Measurements from ENCODE around the gene MRPL12.

Gene MRPL12

GRCh38 chr17:81690066-81690465 lies 13.1 kb upstream of the MRPL12 start:
- Histone ChIP-seq H3K9me3 (ENCODE audit: insufficient read depth, low read length) (no peaks in the 10 kb centered on the region), H3K36me3 (ENCODE audit: insufficient read depth, insufficient read length, low read length) (peaks cover 99% of the 10 kb centered on the region), H3K4me1 (ENCODE audit: insufficient read depth, insufficient read length) (peaks cover 8% of the 10 kb centered on the region), H3K27me3 (ENCODE audit: insufficient read depth, insufficient read length) (no peaks in the 10 kb centered on the region), H3K9ac (ENCODE audit: insufficient read length, low read depth) (no peak overlapping the region), H3K4me3 (ENCODE audit: insufficient read length, low read depth) (no peak overlapping the region)
- DNase-seq (ENCODE audit: low read depth, low spot score), result no peak
- TF ChIP-seq YY1 (IDR thresholded peaks at IDR 0.05; ENCODE audit: insufficient read depth, insufficient read length), result no peak
- TF ChIP-seq ZNF274 (IDR thresholded peaks at IDR 0.05; ENCODE audit: low read depth, low read length), result no peak
- no peak for TF ChIP-seq SUZ12 (IDR thresholded peaks at IDR 0.05; ENCODE audit: extremely low read depth, insufficient read depth, insufficient read length)

- peaks cover 4% of the 10 kb centered on the region for H3K4me1 ChIP-seq (ENCODE audit: insufficient read depth, insufficient read length)
- TF ChIP-seq YY1 (IDR thresholded peaks at IDR 0.05; ENCODE audit: insufficient read depth, insufficient read length) (no peak), ZNF274 (IDR thresholded peaks at IDR 0.05; ENCODE audit: low read depth, low read length) (no peak), SUZ12 (IDR thresholded peaks at IDR 0.05; ENCODE audit: extremely low read depth, insufficient read depth, insufficient read length) (no peak)
- H3K9me3 ChIP-seq (ENCODE audit: insufficient read depth, low read length), result no peaks in the 10 kb centered on the region
- H3K36me3 ChIP-seq (ENCODE audit: insufficient read depth, insufficient read length, low read length), result peaks cover 99% of the 10 kb centered on the region
- H3K27me3 ChIP-seq (ENCODE audit: insufficient read depth, insufficient read length), result no peaks in the 10 kb centered on the region
- DNase-seq (ENCODE audit: low read depth, low spot score), result no peak
- H3K9ac ChIP-seq (ENCODE audit: insufficient read length, low read depth), result no peak overlapping the region
- no peak overlapping the region for H3K4me3 ChIP-seq (ENCODE audit: insufficient read length, low read depth)
Observed at GRCh38 chr17:81690549-81690948, 12.6 kb upstream of the MRPL12 start.

GRCh38 chr17:81691196-81691595 lies 12.0 kb upstream of the MRPL12 start:
- no peaks in the 10 kb centered on the region for H3K27me3 ChIP-seq (ENCODE audit: insufficient read depth, insufficient read length)
- no peak overlapping the region for H3K4me3 ChIP-seq (ENCODE audit: insufficient read length, low read depth)
- peaks cover 3% of the 10 kb centered on the region for H3K4me1 ChIP-seq (ENCODE audit: insufficient read depth, insufficient read length)
- no peak for TF ChIP-seq YY1 (IDR thresholded peaks at IDR 0.05; ENCODE audit: insufficient read depth, insufficient read length)
- TF ChIP-seq SUZ12 (IDR thresholded peaks at IDR 0.05; ENCODE audit: extremely low read depth, insufficient read depth, insufficient read length), result no peak
- no peak for TF ChIP-seq ZNF274 (IDR thresholded peaks at IDR 0.05; ENCODE audit: low read depth, low read length)
- peaks cover 99% of the 10 kb centered on the region for H3K36me3 ChIP-seq (ENCODE audit: insufficient read depth, insufficient read length, low read length)
- no peak for DNase-seq (ENCODE audit: low read depth, low spot score)
- H3K9ac ChIP-seq (ENCODE audit: insufficient read length, low read depth), result no peak overlapping the region
- H3K9me3 ChIP-seq (ENCODE audit: insufficient read depth, low read length), result no peaks in the 10 kb centered on the region

- no peak for DNase-seq (ENCODE audit: low read depth, low spot score)
- no peak overlapping the region for H3K4me3 ChIP-seq (ENCODE audit: insufficient read length, low read depth)
- no peaks in the 10 kb centered on the region for H3K27me3 ChIP-seq (ENCODE audit: insufficient read depth, insufficient read length)
- TF ChIP-seq ZNF274 (IDR thresholded peaks at IDR 0.05; ENCODE audit: low read depth, low read length), result no peak
- no peak for TF ChIP-seq SUZ12 (IDR thresholded peaks at IDR 0.05; ENCODE audit: extremely low read depth, insufficient read depth, insufficient read length)
- TF ChIP-seq YY1 (IDR thresholded peaks at IDR 0.05; ENCODE audit: insufficient read depth, insufficient read length), result no peak
- peaks cover 99% of the 10 kb centered on the region for H3K36me3 ChIP-seq (ENCODE audit: insufficient read depth, insufficient read length, low read length)
- peaks cover 6% of the 10 kb centered on the region for H3K4me1 ChIP-seq (ENCODE audit: insufficient read depth, insufficient read length)
- H3K9me3 ChIP-seq (ENCODE audit: insufficient read depth, low read length), result no peaks in the 10 kb centered on the region
- H3K9ac ChIP-seq (ENCODE audit: insufficient read length, low read depth), result no peak overlapping the region
Observed at GRCh38 chr17:81691608-81692007, 11.6 kb upstream of the MRPL12 start.

GRCh38 chr17:81693509-81694210 lies 9.5 kb upstream of the MRPL12 start:
- Histone ChIP-seq H3K36me3 (ENCODE audit: insufficient read depth, insufficient read length, low read length) (peaks cover 99% of the 10 kb centered on the region), H3K27me3 (ENCODE audit: insufficient read depth, insufficient read length) (no peaks in the 10 kb centered on the region), H3K9me3 (ENCODE audit: insufficient read depth, low read length) (no peaks in the 10 kb centered on the region), H3K9ac (ENCODE audit: insufficient read length, low read depth) (no peak overlapping the region), H3K4me3 (ENCODE audit: insufficient read length, low read depth) (no peak overlapping the region), H3K4me1 (ENCODE audit: insufficient read depth, insufficient read length) (peaks cover 12% of the 10 kb centered on the region)
- no peak for DNase-seq (ENCODE audit: low read depth, low spot score)
- TF ChIP-seq ZNF274 (IDR thresholded peaks at IDR 0.05; ENCODE audit: low read depth, low read length), result no peak
- TF ChIP-seq YY1 (IDR thresholded peaks at IDR 0.05; ENCODE audit: insufficient read depth, insufficient read length), result no peak
- no peak for TF ChIP-seq SUZ12 (IDR thresholded peaks at IDR 0.05; ENCODE audit: extremely low read depth, insufficient read depth, insufficient read length)

GRCh38 chr17:81694810-81695209 lies 8.4 kb upstream of the MRPL12 start:
- no peak for TF ChIP-seq YY1 (IDR thresholded peaks at IDR 0.05; ENCODE audit: insufficient read depth, insufficient read length)
- TF ChIP-seq SUZ12 (IDR thresholded peaks at IDR 0.05; ENCODE audit: extremely low read depth, insufficient read depth, insufficient read length), result no peak
- TF ChIP-seq ZNF274 (IDR thresholded peaks at IDR 0.05; ENCODE audit: low read depth, low read length), result no peak
- no peaks in the 10 kb centered on the region for H3K27me3 ChIP-seq (ENCODE audit: insufficient read depth, insufficient read length)
- no peak for DNase-seq (ENCODE audit: low read depth, low spot score)
- H3K36me3 ChIP-seq (ENCODE audit: insufficient read depth, insufficient read length, low read length), result peaks cover 99% of the 10 kb centered on the region
- H3K4me1 ChIP-seq (ENCODE audit: insufficient read depth, insufficient read length), result peaks cover 12% of the 10 kb centered on the region
- H3K9ac ChIP-seq (ENCODE audit: insufficient read length, low read depth), result no peak overlapping the region
- H3K9me3 ChIP-seq (ENCODE audit: insufficient read depth, low read length), result no peaks in the 10 kb centered on the region
- no peak overlapping the region for H3K4me3 ChIP-seq (ENCODE audit: insufficient read length, low read depth)

GRCh38 chr17:81695211-81695610 lies 8.0 kb upstream of the MRPL12 start:
- no peak for DNase-seq (ENCODE audit: low read depth, low spot score)
- H3K27me3 ChIP-seq (ENCODE audit: insufficient read depth, insufficient read length), result no peaks in the 10 kb centered on the region
- no peak overlapping the region for H3K4me3 ChIP-seq (ENCODE audit: insufficient read length, low read depth)
- peaks cover 97% of the 10 kb centered on the region for H3K36me3 ChIP-seq (ENCODE audit: insufficient read depth, insufficient read length, low read length)
- peaks cover 12% of the 10 kb centered on the region for H3K4me1 ChIP-seq (ENCODE audit: insufficient read depth, insufficient read length)
- no peaks in the 10 kb centered on the region for H3K9me3 ChIP-seq (ENCODE audit: insufficient read depth, low read length)
- TF ChIP-seq SUZ12 (IDR thresholded peaks at IDR 0.05; ENCODE audit: extremely low read depth, insufficient read depth, insufficient read length) (no peak), ZNF274 (IDR thresholded peaks at IDR 0.05; ENCODE audit: low read depth, low read length) (no peak), YY1 (IDR thresholded peaks at IDR 0.05; ENCODE audit: insufficient read depth, insufficient read length) (no peak)
- H3K9ac ChIP-seq (ENCODE audit: insufficient read length, low read depth), result no peak overlapping the region
